ENCODE measurements around the gene CCDC150. TPM values are rescaled to one million over a fixed set of nuclear protein-coding genes. Genes with fewer than 3 reads are reported as not detected.

CCDC150 gene
- total RNA-seq, 2 experiments from 2014 or later = 10.4 to 13.8 TPM

GRCh38 chr2:196750291-196750923, 110.9 kb downstream of the CCDC150 start:
- TF ChIP-seq CTCF (IDR thresholded peaks at IDR 0.05) = no peak
- ChIA-PET POLR2A (no interaction called here), CTCF (interaction anchor here (0.6 to 1.8 kb wide), 51 partner anchors 9 to 1029 kb away, joined by 3 to 39 read pairs (median 4); partner anchors contain the start of gene CCDC150)
- intact Hi-C loops (cut with micrococcal nuclease) = no loop called here
- Mint-ChIP-seq H3K27me3 (no peaks in the 10 kb centered on the region), H3K36me3 (ENCODE audit: low read depth) (no peaks in the 10 kb centered on the region), H3K4me1 (ENCODE audit: low read depth) (no peaks in the 10 kb centered on the region), H3K27ac (no peak overlapping the region), H3K4me3 (no peak overlapping the region), H3K9me3 (peaks cover 12% of the 10 kb centered on the region)
- DNase-seq (no peak), ATAC-seq (no peak)

- H3K36me3 Mint-ChIP-seq (ENCODE audit: low read depth) = no peaks in the 10 kb centered on the region
- ChIA-PET POLR2A (no interaction called here), CTCF (interaction anchor here (0.6 to 1.8 kb wide), 53 partner anchors 9 to 1028 kb away, joined by 3 to 39 read pairs (median 4); partner anchors contain the start of gene CCDC150)
- intact Hi-C loops (cut with micrococcal nuclease) = no loop called here
- H3K27ac Mint-ChIP-seq = no peak overlapping the region
- H3K4me3 Mint-ChIP-seq = no peak overlapping the region
- no peaks in the 10 kb centered on the region for H3K4me1 Mint-ChIP-seq (ENCODE audit: low read depth)
- ATAC-seq = peak; percentile 80
- no peaks in the 10 kb centered on the region for H3K27me3 Mint-ChIP-seq
- DNase-seq = peak; percentile 82
- H3K9me3 Mint-ChIP-seq = peaks cover 19% of the 10 kb centered on the region
- peak; percentile 68 for TF ChIP-seq CTCF (IDR thresholded peaks at IDR 0.05)
Observed at GRCh38 chr2:196750977-196751631, 111.6 kb downstream of the CCDC150 start.

GRCh38 chr2:196758474-196759377, 119.2 kb downstream of the CCDC150 start:
- Mint-ChIP-seq H3K4me1 (ENCODE audit: low read depth) (no peaks in the 10 kb centered on the region), H3K36me3 (ENCODE audit: low read depth) (peaks cover 43% of the 10 kb centered on the region), H3K4me3 (no peak overlapping the region), H3K27me3 (no peaks in the 10 kb centered on the region), H3K9me3 (peaks cover 35% of the 10 kb centered on the region), H3K27ac (no peak overlapping the region)
- intact Hi-C loops (cut with micrococcal nuclease) = no loop called here
- peak; percentile 38 for TF ChIP-seq CTCF (IDR thresholded peaks at IDR 0.05)
- ATAC-seq (no peak), DNase-seq (no peak)
- CTCF ChIA-PET = interaction anchor here (1.0 to 1.9 kb wide), 2 partner anchors 8 to 98 kb away, joined by 3 to 17 read pairs; no protein-coding TSS in a partner anchor
- POLR2A ChIA-PET = no interaction called here

GRCh38 chr2:196759378-196759706, 119.8 kb downstream of the CCDC150 start:
- ChIA-PET CTCF (interaction anchor here (1.0 to 1.9 kb wide), 2 partner anchors 9 to 99 kb away, joined by 3 to 17 read pairs; no protein-coding TSS in a partner anchor), POLR2A (no interaction called here)
- H3K36me3 Mint-ChIP-seq (ENCODE audit: low read depth) = peaks cover 46% of the 10 kb centered on the region
- no peak for DNase-seq
- no peak for ATAC-seq
- no peak overlapping the region for H3K4me3 Mint-ChIP-seq
- no peaks in the 10 kb centered on the region for H3K4me1 Mint-ChIP-seq (ENCODE audit: low read depth)
- H3K9me3 Mint-ChIP-seq = peaks cover 29% of the 10 kb centered on the region
- H3K27ac Mint-ChIP-seq = no peak overlapping the region
- H3K27me3 Mint-ChIP-seq = no peaks in the 10 kb centered on the region
- TF ChIP-seq CTCF (IDR thresholded peaks at IDR 0.05) = no peak
- intact Hi-C loops (cut with micrococcal nuclease) = no loop called here

All from activated CD8-positive, alpha-beta T cell treated with anti-CD3 and anti-CD28 coated beads for 36 hours (primary cell).